Trophoblast cell (in vitro differentiated cells and primary cell): ENCODE measurements around the gene SLC39A6.
"Not testable (repeated sequence)": the region's sequence is repeated elsewhere in the genome, so short reads cannot be mapped to it uniquely, and the experiment has no call there.

ENCODE experiments used
- DNase-seq, 2 donors: peaks; one replicate each; pipeline ENCODE4 v3.0.0-alpha.2; 2016
- H2AFZ ChIP-seq: 2 replicates; pipeline ENCODE4 v1.6.1; 2013; ENCODE audit warnings: low read length, moderate library complexity, mild to moderate bottlenecking; ENCODE audit not compliant: insufficient read depth, poor library complexity
- H2AK5ac ChIP-seq: 2 replicates; pipeline ENCODE4 v1.6.1; 2013; ENCODE audit warnings: mild to moderate bottlenecking, low read length
- H2BK120ac ChIP-seq: 2 replicates; pipeline ENCODE4 v1.6.1; 2013; ENCODE audit warnings: low read length, mild to moderate bottlenecking, moderate library complexity; ENCODE audit not compliant: insufficient read depth, poor library complexity
- H2BK12ac ChIP-seq: 2 replicates; pipeline ENCODE4 v1.6.1; 2013; ENCODE audit warnings: mild to moderate bottlenecking, low read length, moderate library complexity
- H2BK5ac ChIP-seq: 2 replicates; pipeline ENCODE4 v1.6.1; 2013; ENCODE audit warnings: low read length, low read depth, moderate library complexity, mild to moderate bottlenecking; ENCODE audit not compliant: poor library complexity
- H3K14ac ChIP-seq: 2 replicates; pipeline ENCODE4 v1.6.1; 2013; ENCODE audit warnings: mild to moderate bottlenecking, low read length
- H3K18ac ChIP-seq: 2 replicates; pipeline ENCODE4 v1.6.1; 2013; ENCODE audit warnings: mild to moderate bottlenecking, low read length
- H3K23ac ChIP-seq: 2 replicates; pipeline ENCODE4 v1.6.1; 2013; ENCODE audit warnings: low read length
- H3K27ac ChIP-seq: 2 replicates; pipeline ENCODE4 v1.5.1; 2013; ENCODE audit warnings: low read depth, mild to moderate bottlenecking, inconsistent platforms, low read length, moderate library complexity
- H3K27me3 ChIP-seq: 2 replicates; pipeline ENCODE4 v1.6.1; 2013; ENCODE audit warnings: inconsistent platforms, mild to moderate bottlenecking, low read length, moderate library complexity; ENCODE audit not compliant: insufficient read depth
- H3K36me3 ChIP-seq, 2 experiments: 1 replicate in 1 of 2; 2 replicates in 1 of 2; pipeline ENCODE4 v1.6.1; 2013; ENCODE audit warnings: low read length in 2 of 2, mild to moderate bottlenecking in 2 of 2, moderate library complexity in 1 of 2; ENCODE audit not compliant: insufficient read depth in 2 of 2, control insufficient read depth in 1 of 2
- H3K4ac ChIP-seq: 2 replicates; pipeline ENCODE4 v1.6.1; 2013; ENCODE audit warnings: low read depth, mild to moderate bottlenecking, low read length, moderate library complexity
- H3K4me1 ChIP-seq, 2 experiments: 1 replicate in 1 of 2; 2 replicates in 1 of 2; pipeline ENCODE4 v1.6.1; 2013; ENCODE audit warnings: low read length in 2 of 2, mild to moderate bottlenecking in 2 of 2, moderate library complexity in 1 of 2; ENCODE audit not compliant: insufficient read depth in 2 of 2, control insufficient read depth in 1 of 2
- H3K4me2 ChIP-seq: 2 replicates; pipeline ENCODE4 v1.6.1; 2013; ENCODE audit warnings: inconsistent platforms, mild to moderate bottlenecking, low read length, moderate library complexity
- H3K4me3 ChIP-seq: 2 replicates; pipeline ENCODE4 v1.5.1; 2013; ENCODE audit warnings: mild to moderate bottlenecking, low read depth, low read length, inconsistent platforms
- H3K79me1 ChIP-seq: one replicate; pipeline ENCODE4 v1.6.1; 2013; ENCODE audit warnings: low read length
- H3K79me2 ChIP-seq: 2 replicates; pipeline ENCODE4 v1.6.1; 2013; ENCODE audit warnings: low read length, mild to moderate bottlenecking; ENCODE audit not compliant: control insufficient read depth, insufficient read depth, poor library complexity
- H3K9ac ChIP-seq: 2 replicates; pipeline ENCODE4 v1.6.1; 2013; ENCODE audit warnings: mild to moderate bottlenecking, low read length
- H3K9me3 ChIP-seq: 2 replicates; pipeline ENCODE4 v1.6.1; 2013; ENCODE audit warnings: low read depth, mild to moderate bottlenecking, control low read depth, inconsistent platforms, low read length; ENCODE audit not compliant: insufficient read depth
- H4K12ac ChIP-seq: 2 replicates; pipeline ENCODE4 v1.6.1; 2013; ENCODE audit warnings: low read depth, mild to moderate bottlenecking, low read length, moderate library complexity
- H4K8ac ChIP-seq: 2 replicates; pipeline ENCODE4 v1.6.1; 2013; ENCODE audit warnings: low read depth, mild to moderate bottlenecking, low read length, moderate library complexity
- H4K91ac ChIP-seq: one replicate; pipeline ENCODE4 v1.6.1; 2013; ENCODE audit warnings: low read depth, mild to moderate bottlenecking, low read length, moderate library complexity
- WGBS: extraction: QIAGEN DNeasy Blood & Tissue Kit; methylation state at CpG from one replicate; pipeline ENCODE4 v1.1.7; 2013; ENCODE audit warnings: missing lambda C conversion rate; ENCODE audit not compliant: insufficient read length, insufficient coverage; ENCODE audit errors: extremely low coverage; 5-methylcytosine and 5-hydroxymethylcytosine counted together

Gene SLC39A6

DNA sequence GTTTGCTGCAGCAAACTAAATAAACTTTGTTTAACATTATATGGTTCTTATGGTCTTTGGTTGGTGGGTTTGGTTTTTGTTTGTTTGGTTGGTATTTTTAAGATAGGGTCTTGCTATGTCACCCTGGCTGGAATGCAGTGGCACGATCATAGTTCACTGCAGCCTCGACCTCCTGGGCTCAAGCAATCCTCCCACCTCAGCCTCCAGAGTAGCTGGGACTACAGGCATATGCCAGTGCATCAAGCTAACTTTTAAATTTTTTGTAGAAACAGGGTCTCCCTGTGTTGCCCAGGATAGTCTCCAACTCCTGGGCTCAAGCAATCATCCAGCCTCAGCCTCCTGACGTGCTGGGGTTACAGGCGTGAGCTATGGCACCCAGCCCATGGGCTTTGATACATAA lies 54.7 kb downstream of the SLC39A6 start:
- H2AK5ac ChIP-seq: no peak overlapping the region
- no peak overlapping the region for H3K27ac ChIP-seq
- no peak overlapping the region for H4K8ac ChIP-seq
- no peak overlapping the region for H3K4me3 ChIP-seq
- no peak overlapping the region for H2BK12ac ChIP-seq
- H3K14ac ChIP-seq: no peak overlapping the region
- no CpG with 5 or more reads among the region's 4 CpGs for WGBS
- H3K4me2 ChIP-seq: no peak overlapping the region
- no peaks in the 10 kb centered on the region for H3K36me3 ChIP-seq
- H3K79me1 ChIP-seq: no peaks in the 10 kb centered on the region
- H3K9ac ChIP-seq: no peak overlapping the region
- no peak overlapping the region for H4K12ac ChIP-seq
- H3K18ac ChIP-seq: no peak overlapping the region
- H3K4me1 ChIP-seq: peaks cover 0 to 2% of the 10 kb centered on the region in 2 experiments
- H3K4ac ChIP-seq: no peak overlapping the region
- H3K79me2 ChIP-seq: no peaks in the 10 kb centered on the region
- no peak overlapping the region for H3K23ac ChIP-seq
- no peak overlapping the region for H2BK5ac ChIP-seq
- no peak overlapping the region for H2AFZ ChIP-seq
- H3K27me3 ChIP-seq: no peaks in the 10 kb centered on the region
- no peaks in the 10 kb centered on the region for H3K9me3 ChIP-seq
- no peak overlapping the region for H2BK120ac ChIP-seq
- no peak overlapping the region for H4K91ac ChIP-seq
- DNase-seq: no peak

DNA sequence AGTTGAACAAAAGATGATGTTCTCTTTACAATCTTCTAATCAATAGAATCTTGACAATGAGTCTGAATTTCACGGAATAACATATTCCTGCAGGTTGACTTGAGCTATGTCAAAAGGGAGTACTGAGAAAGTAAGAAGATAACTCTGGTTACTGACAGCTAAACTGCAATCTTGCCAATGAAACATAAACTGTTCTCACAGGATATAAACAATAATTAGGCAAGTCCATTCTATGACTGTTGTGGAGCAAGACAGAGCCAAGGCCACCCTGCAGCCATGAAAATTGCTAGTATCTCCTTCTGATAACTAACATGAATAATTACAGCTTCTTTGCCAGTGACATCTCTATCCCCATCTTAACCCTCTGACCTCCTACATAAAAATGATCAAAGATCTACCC lies 55.5 kb downstream of the SLC39A6 start:
- no peak overlapping the region for H3K18ac ChIP-seq
- H3K4me1 ChIP-seq: peaks cover 0 to 2% of the 10 kb centered on the region in 2 experiments
- no peak for DNase-seq
- H2BK120ac ChIP-seq: no peak overlapping the region
- no peak overlapping the region for H4K8ac ChIP-seq
- no peak overlapping the region for H3K4me3 ChIP-seq
- H4K91ac ChIP-seq: no peak overlapping the region
- no peak overlapping the region for H2BK12ac ChIP-seq
- H2BK5ac ChIP-seq: no peak overlapping the region
- H3K23ac ChIP-seq: no peak overlapping the region
- H3K79me2 ChIP-seq: no peaks in the 10 kb centered on the region
- no peak overlapping the region for H3K27ac ChIP-seq
- no peak overlapping the region for H3K4me2 ChIP-seq
- no peaks in the 10 kb centered on the region for H3K27me3 ChIP-seq
- H2AK5ac ChIP-seq: no peak overlapping the region
- H2AFZ ChIP-seq: no peak overlapping the region
- H3K36me3 ChIP-seq: no peaks in the 10 kb centered on the region
- H3K79me1 ChIP-seq: no peaks in the 10 kb centered on the region
- H3K4ac ChIP-seq: no peak overlapping the region
- no peak overlapping the region for H4K12ac ChIP-seq
- no CpG with 5 or more reads among the region's 1 CpG for WGBS
- H3K14ac ChIP-seq: no peak overlapping the region
- no peaks in the 10 kb centered on the region for H3K9me3 ChIP-seq
- no peak overlapping the region for H3K9ac ChIP-seq

DNA sequence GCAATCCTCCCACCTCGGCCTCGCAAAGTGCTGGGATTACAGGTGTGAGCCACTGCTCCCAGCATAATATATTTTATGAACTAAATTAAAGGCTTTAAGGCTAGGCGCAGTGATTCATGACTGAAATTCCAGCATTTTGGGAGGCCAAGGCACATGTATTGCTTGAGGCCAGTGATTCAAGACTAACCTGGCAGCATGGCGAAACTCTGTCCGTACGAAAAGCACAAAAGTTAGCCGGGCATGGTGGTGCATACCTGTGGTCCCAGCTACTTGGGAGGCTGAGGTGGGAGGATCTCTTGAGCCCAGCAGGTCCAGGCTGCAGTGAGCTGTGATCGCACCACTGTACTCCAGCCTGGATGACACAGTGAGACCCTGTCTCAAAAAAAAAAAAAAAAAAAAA lies 56.7 kb downstream of the SLC39A6 start:
- not testable (repeated sequence) for H3K18ac ChIP-seq
- WGBS: no CpG with 5 or more reads among the region's 8 CpGs

DNA sequence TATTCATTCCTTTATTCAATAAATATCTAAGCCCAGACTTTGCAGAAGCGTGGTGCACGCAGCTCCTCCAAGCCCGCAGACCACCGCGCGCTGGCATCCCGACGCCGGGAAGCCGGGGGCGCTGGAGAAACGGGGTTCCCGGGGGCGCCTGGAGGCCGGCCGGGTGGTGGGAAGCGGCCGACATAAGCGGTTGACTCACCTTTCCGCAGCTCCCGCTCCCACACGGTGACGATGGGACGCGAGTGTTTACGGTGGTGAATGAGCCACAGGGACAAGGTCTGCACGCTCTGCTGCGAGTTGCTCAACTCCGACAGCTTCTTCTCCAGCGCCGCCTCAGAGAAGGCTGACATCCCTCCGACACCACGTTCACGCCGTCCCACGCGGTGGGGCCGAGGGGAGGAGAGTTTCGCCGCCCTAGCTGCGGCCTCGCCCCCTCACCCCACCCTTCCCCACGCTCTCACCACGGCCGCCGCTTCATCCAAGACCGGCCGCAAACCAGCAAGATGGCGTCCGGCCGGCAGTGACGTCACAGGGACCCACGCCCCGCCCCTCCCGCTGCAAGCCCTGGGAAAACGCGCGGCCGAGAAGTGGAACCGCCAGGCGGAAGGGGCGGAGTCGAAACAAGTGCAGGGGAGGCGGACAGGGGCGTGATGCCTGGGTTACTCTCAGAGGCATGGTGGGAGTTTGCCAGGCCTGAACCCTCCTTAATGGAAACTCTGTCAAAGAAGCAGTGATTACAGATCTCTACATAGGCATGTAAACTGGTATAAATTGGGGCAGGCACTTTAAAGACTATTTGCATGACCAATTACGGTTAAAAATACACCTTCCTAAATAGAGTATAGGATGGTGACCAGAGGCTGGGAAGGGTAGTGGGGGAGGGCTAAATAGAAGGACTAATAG lies 61.8 kb downstream of the SLC39A6 start, which contains the start of gene RPRD1A:
TSS of gene RPRD1A (minus strand) at position 505 of the 903 bp plus-strand sequence. CDS start at position 350, 155 bp downstream.
- no peaks in the 10 kb centered on the region for H3K9me3 ChIP-seq
- H3K4me2 ChIP-seq: peak within 1 kb of the TSS; percentile 73
- H2BK120ac ChIP-seq: peak within 1 kb of the TSS; percentile 85
- peak within 1 kb of the TSS; percentile 73 for H3K9ac ChIP-seq
- H3K4me3 ChIP-seq: peak within 1 kb of the TSS; percentile 93
- peaks cover 4 to 5% of the 10 kb centered on the region in 2 experiments for H3K36me3 ChIP-seq
- H3K18ac ChIP-seq: peak within 1 kb of the TSS; percentile 90
- peak; percentile 95 to 97 for DNase-seq
- peak within 1 kb of the TSS; percentile 93 for H2AFZ ChIP-seq
- H3K27ac ChIP-seq: peak within 1 kb of the TSS; percentile 75
- WGBS: no CpG with 5 or more reads among the region's 66 CpGs
- H2BK5ac ChIP-seq: peak within 1 kb of the TSS; percentile 78
- H3K23ac ChIP-seq: no peak within 1 kb of the TSS
- H3K14ac ChIP-seq: peak within 1 kb of the TSS; percentile 97
- H2AK5ac ChIP-seq: no peak within 1 kb of the TSS
- H4K91ac ChIP-seq: peak within 1 kb of the TSS; percentile 63
- peaks cover 20% of the 10 kb centered on the region for H3K79me2 ChIP-seq
- no peaks in the 10 kb centered on the region for H3K27me3 ChIP-seq
- no peaks in the 10 kb centered on the region for H3K4me1 ChIP-seq
- peaks cover 5% of the 10 kb centered on the region for H3K79me1 ChIP-seq
- H4K8ac ChIP-seq: peak within 1 kb of the TSS; percentile 95
- H2BK12ac ChIP-seq: no peak within 1 kb of the TSS
- H4K12ac ChIP-seq: peak within 1 kb of the TSS; percentile 93
- peak within 1 kb of the TSS; percentile 6 for H3K4ac ChIP-seq

More for the DNA sequence above, 56.7 kb downstream of the SLC39A6 start:
- H4K91ac ChIP-seq, H3K9ac ChIP-seq, H3K4me2 ChIP-seq, H3K4me3 ChIP-seq, H2BK120ac ChIP-seq, H4K8ac ChIP-seq, H3K9me3 ChIP-seq, H3K4ac ChIP-seq, H3K79me1 ChIP-seq, H3K36me3 ChIP-seq, H2BK5ac ChIP-seq, H3K79me2 ChIP-seq, H2AK5ac ChIP-seq, H3K23ac ChIP-seq, H4K12ac ChIP-seq, H3K27me3 ChIP-seq, H3K27ac ChIP-seq, H2AFZ ChIP-seq, H3K4me1 ChIP-seq, H2BK12ac ChIP-seq, H3K14ac ChIP-seq: not testable (repeated sequence)
- DNase-seq: peak; percentile 93 to 94
